ENCODE results near the gene HOMER2.

The HOMER2 gene

DNA sequence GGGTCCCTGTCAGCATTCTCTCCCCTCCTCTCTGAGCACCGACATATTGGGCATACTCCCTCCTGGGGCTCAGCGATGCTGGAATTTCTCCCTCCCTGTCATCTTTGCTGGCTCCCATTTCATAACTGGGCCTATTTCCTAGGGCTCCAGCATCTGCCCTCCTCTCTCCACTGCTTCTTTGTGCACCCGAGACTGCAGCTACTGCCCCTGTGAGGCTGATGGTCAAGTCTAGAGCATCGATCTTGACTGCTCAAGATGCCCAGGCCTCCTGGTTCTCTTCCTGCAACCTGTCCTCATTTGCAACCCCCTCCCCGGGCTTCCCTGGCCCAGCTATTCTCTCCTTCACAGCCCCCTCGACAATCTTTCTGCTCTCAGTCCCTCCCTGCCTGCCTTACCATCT is 89.6 kb downstream of the HOMER2 start:
- DNase-seq (ENCODE audit: low read depth in 2 of 2), result no peak

DNA sequence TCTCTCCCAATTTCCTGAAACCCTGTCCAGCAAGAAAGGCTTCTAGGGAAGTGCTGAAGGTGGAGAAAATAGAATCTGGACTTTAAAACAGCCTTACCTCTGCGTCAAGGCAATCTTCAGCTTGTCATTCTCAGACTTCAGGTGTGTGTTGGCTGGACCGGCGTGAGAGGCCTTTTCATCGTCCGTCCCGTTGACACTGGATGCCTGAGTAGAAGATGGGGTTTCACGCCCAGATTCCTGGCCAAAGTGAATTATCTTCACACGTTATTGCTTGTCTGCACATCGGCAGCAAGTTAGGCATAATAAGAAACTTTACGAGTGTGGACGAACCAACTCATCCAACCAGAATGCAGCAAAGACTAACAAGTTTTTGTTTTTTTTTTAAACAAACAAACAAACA is 93.6 kb downstream of the HOMER2 start:
- no peak for DNase-seq (ENCODE audit: low read depth in 2 of 2)

DNA sequence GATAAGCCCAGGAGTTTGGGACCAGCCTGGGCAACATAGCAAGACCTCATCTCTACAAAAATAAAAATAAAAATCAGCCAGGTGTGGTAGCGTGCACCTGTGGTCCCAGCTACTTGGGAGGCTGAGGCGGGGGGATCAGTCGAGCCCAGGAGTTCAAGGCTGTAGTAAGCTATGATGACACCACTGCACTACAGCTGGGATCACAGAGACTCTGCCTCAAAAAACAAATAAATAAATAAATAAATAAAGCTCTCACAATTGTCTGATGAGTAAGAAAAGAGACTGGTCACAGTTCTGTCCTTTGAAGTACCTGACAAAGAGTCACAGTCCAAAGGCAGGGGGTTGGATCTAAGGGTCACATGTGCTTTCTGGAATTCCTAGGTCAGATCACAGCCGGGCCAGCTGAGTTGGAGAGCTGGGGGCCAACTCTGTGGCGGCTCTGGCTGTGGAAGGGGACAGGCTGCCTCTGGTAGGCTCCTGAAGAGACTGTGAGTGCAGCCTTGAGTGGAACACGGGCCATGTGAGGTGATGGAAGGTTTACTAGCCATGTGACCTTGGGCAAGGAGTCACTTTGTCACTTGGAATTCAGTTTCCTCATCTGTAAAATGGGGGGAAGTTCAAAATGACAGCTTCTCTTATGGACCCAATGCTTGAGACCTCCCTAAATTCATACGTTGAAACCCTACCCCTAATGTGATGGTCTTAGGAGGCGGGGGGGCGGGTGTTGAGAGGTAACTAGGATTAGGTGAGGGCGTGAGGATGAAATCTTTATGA is 95.9 kb downstream of the HOMER2 start:
- DNase-seq (ENCODE audit: low read depth in 2 of 2), result no peak

DNA sequence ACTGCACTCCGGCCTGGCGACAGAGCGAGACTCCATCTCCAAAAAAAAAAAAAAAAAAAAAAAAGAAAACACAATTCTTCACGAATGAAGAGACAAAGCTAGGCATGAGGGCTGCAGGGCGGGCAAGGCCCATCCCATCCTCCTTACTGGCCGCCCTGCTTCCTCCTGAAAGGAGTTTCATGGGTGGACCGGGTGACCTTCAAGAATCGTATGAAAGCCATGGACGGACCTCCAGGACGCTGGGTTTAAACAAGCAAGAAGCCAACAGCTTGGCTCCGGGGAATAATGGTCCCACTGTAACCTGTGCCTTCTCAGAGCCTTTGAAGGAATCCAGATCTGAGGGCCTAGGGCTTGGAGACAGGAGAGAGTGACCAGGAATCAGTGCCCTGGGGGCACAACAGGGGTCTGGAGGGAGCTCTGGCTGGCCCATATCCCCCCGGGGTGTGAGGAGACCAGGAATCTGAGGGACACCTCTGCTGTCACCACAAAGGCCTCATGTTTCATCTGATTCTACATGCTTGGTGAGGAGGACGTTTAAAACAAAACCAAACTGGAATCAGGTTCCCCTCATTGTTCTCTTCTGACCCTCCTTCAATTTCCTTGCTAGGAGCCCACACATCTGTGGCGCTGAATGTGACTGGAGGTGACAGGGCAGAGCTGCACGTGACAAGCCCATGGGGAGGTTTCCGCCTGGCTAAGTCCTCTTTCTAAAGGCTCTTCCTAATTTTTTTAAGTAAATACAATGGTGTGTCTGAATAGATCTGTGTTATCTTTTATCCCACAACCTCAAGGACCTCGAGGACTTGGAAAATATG is 97.0 kb downstream of the HOMER2 start:
- no peak for DNase-seq (ENCODE audit: low read depth in 2 of 2)

DNA sequence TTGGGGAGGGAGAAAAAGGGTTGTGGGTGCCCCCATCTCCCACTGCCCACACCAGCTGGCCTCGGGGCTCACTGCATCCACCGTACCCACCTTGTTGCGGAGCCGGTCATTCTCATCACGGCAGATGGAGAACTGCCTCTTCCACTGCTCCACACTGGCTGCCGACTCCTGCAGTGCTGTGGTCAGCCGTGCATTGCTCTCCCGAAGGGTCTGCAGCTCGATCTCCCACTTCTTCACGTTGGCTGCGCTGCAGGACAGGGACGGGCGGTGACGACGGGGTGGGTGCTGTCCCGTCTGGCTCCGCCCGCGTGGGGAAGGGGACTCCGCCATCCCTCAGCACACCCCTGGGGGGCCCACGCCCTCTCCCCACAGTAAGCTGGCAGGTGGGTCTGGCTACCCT is 98.0 kb downstream of the HOMER2 start:
- no peak for DNase-seq (ENCODE audit: low read depth in 2 of 2)

DNA sequence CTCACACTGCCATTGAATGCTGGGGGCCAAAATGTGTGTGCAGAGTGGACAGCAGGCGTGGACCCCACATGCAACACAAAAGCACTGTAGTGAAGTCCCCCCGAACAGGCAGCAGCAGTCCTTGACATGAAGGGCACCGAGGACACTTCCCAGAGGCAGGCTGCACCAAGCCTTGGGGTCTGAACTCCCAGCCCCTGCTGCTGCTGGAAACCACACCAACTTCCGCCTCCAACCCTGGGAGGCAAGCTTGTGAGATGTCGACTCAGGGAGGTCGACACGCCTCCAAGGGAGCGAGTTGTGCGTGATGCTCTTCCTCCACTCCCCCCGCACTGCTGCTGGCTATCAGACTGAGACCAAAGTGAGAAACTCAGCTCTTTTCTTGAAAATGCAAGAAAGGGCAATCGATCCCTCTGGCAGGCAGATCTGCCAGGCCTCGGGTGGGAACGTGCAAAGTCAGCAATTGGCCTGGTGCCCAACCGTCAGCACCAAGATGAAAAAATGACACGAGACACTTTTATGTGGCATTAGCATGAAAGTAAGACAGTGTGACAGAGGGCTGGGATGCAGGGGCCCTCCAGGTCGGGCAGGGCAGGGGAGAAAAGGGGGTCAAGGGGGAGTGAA is 99.5 kb downstream of the HOMER2 start:
- DNase-seq (ENCODE audit: low read depth in 2 of 2), result no peak

DNA sequence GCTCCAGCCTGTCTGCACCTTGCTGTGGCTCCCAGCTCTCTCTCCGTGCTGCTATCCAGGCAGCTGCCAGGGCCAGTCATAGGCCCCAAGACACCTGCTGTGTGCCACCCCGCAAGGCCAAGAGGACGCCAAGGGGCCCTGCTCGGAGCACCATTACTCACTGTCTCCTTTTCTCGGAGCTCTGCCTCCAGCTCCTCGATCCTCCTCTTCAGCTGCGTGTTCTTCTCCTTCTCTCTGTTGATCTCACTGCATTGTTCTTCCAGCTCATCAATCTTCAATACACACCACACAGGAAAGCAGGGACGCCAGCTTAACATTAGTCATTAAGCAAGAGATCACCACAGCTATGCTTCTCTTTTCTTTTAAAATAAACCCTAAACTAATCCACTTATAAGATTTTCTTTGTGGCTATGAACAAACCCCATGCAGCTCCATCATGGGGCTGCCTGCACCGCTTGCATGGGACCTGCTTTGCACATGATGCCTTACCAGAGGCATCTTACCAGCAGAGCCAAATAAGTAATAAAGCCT is 100.5 kb downstream of the HOMER2 start:
- DNase-seq (ENCODE audit: low read depth in 2 of 2), result no peak

DNA sequence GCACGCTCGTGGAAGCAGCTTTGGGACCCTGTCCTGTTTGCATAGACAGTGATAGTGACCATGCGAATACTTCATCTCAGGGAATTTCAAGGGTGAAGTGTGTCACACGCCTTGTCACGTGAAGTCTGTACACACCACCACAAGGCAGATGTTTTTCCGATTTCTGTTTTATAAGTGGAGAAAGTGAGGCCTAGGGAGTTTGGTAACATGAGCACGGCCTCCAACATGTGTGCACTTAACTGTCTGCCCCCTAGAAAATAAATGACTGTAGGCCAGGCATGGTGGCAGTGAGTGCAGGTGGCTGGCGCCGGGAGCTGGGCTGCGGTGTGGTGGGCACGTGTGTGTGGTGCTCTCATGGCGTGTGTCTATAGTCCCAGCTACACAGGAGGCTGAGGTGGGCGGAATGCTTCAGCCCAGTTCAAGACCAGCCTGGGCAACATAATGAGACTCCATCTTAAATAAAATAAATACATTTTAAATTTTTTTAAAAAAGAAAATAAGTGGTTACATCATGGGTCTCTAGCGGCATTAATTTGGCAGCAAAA is 101.1 kb downstream of the HOMER2 start:
- DNase-seq (ENCODE audit: low read depth in 2 of 2), result no peak

DNA sequence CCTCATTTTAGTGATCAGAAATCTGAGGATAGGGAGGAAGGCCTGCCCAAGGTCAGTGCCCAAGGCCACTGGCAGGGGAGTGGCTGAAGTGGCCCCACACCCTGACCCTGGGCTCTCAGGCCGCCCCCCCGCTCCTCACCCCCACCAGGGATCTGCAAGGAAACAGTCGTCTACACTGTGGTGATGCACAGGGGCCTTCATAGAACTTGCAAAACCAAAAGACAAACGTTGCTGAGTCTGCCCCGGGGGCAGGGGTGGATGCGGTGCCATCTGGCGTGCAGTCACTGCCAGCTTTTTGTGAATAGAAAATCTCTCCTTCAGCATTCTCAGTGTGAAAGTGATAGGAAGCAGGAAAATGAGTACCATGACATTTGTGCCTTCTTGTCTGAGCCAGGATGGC is 101.8 kb downstream of the HOMER2 start:
- no peak for DNase-seq (ENCODE audit: low read depth in 2 of 2)

DNA sequence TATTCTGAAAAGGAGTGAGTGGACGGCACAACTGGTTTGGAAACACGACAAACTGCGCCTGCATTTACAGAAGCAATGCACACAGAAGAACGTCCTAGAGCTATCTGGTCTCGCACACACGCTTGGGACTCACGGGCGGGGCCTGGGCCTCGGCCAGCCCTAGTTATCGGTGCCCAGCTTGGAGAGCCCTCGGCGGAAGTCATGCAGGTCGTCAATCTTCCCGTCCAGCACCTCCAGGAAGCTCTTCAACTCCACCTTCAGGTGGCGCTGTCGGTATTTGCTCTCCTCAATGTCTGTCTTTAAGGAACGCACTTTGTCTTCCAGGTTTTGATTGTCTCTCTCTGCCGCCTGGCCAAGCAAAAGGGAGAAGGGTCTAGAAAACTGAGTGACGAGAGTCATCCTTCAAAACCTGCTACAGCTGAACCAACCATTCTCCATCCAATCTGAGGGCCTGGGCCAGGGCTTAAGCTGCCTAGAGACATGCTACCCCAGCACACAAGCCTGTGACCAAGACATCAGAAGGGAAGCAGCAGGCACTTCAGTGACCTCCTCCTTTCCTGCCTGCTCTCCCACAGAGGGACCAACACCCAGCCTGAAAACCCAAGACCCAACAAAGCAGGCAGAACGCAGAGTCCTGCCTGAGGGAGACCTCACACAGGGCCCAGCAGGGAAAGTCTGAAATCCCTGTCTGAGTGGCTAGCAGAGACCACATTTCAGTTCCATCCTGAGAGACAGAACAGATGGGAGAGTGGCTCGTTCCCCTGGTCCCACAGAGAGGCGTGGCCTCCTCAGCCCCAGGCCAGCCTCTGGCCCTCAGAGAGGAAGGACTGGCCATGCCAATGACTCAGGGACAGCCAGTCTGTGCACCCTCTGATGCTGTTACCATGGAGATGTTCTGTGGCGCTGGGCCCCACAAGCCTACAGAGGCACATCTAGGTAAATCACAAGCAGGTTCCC is 102.7 kb downstream of the HOMER2 start:
- DNase-seq (ENCODE audit: low read depth in 2 of 2), result peak in 1 of 2 donors; percentile 16

DNA sequence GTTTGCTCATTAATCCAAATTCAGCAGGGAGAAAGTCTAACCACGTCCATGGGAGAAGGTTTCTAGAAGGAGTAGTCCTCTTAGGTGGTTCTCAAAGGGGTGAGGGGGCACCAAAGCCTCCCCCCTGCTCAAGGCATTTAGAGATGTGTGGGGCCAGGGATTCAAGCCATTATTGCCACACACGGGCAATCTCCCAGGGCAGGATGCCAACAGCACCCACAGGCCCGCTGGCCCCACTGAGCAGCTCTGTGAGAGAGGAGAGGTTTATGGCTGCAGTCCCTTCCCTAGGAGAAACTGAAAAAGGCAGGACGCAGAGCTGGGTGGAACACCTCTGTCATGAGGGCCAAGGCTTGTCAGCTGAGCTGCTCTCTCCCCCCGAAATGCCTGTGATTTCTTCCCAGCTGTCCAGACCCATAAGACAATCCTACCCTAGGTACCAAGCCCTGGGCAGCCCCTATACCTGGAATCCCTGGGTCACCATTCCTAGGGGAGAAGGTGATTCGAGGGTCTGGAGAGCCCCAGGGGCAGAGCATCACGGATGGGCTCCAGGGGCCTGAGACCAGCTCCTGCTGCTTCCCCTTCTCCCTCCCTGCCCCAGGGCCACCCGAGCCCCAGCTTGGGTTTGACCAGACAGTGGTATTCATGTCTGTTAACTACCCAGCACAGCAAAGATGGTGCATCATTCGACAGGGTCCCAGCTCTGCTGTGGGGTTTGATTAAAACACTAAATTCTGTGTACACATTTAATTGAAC is 104.1 kb downstream of the HOMER2 start:
- DNase-seq (ENCODE audit: low read depth in 2 of 2), result no peak

DNA sequence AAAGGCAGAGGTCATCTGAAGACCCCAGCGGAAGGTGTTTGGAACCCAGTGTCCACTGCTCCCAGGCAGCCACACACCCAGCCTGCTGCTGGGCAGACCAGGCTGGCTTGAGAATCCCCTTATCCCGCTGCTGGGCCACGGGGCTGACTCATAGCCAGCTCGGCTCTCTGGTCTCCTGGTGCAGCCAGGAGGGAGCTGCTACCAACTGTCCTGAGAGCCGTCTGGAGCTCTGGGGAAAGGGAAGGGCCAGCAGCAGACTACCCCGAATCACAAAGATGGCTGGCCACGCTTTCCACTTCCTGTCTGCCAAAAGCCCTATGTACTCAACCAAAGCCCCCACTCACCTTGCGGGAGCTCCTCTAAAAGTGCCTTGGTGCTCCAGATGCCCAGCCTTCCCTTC is 104.8 kb downstream of the HOMER2 start:
- no peak for DNase-seq (ENCODE audit: low read depth in 2 of 2)

DNA sequence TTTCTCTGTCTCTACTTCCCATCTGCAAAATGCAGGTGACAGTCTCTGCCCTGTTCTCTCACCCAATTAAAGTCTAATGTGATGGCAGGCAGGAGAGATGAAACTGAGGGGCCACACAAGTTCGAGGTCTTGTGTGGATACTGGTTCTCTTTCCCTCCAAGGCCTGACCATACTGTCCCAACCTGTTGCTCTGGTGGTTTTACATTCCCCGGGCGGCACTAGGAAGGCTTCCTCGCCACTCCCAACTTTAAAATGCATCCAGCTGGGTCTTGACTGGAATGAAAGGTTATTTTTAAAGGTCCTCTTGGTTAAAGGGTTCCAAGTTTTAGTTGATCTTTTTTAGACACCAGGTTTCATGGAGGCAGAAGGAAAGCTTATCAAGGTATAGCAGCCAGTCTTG is 105.9 kb downstream of the HOMER2 start:
- DNase-seq (ENCODE audit: low read depth in 2 of 2), result no peak

DNA sequence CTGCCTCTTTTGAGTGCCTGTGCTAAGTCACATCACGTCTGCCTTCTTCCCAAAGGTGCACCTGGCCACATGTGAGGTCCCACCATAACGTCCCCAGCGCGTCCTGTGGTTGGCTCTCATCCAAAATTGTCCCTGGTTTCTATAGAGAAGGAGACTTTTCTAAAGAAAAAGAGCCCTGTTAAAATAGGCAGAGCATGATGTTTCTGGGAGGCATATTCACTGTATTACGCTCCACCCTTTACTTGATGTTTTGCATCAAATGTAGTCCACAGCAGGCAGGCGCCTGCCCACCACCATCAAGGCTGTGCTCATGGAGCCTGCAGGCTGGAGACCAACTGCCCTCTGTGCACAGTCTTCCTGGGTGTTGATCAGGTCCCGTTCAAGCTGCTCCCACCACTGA is 106.8 kb downstream of the HOMER2 start:
- DNase-seq (ENCODE audit: low read depth in 2 of 2), result no peak

DNA sequence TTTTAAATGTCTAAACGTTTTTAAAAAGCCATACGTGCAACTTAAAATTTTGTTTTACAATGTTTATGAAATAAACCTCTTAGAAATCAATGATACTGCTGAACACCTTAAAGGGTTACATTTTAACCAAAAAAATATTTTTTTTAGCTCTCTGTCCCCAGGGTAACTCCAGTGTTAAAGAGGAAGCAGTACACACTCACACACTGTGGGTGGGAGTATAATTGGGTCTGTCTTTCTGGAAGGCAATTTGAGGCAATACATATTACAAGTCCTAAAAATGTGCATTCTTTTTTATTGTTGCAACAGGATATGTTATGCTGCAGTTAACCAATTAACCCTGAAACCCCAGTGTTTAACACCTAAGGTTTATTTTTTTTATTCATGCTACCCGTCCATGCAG is 109.0 kb downstream of the HOMER2 start:
- no peak for DNase-seq (ENCODE audit: low read depth in 2 of 2)

DNA sequence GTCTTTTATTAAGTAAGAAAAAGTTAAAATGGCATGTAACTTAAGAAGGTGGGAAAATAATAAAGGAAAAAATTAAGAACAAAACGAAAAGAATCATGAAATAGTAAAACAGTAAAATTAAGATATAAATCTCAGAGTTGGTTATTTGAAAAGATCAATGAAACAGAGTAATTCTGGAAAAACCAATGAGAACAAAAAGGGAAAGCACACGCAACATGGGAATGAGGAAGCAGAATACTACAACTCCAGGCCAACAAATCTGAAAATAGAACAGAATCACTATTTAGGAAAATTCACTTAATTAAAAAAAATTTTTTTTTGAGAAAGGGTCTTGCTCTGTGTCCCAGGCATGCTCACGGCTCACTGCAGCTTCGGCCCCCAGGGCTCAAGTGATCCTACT is 112.4 kb downstream of the HOMER2 start:
- no peak for DNase-seq (ENCODE audit: low read depth in 2 of 2)

DNA sequence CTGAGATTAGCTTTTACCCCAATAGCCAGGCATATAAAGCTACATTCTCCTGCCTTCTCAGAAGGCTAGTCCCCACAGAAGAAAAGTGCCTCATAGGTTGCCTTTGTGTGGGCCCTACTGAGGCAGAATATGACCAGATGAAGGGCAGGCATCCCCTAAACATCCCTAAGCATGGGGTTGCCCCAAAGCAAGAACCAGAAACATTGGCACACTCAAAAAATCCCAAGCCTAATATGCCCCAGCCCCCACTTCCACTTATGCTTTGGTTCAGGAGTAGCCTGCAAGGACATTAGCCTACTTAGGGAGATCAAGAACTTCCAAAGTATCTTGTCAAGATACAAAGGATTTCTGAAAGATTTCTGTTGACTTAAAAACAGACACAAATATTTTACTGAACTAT is 113.4 kb downstream of the HOMER2 start:
- no peak for DNase-seq (ENCODE audit: low read depth in 2 of 2)

DNA sequence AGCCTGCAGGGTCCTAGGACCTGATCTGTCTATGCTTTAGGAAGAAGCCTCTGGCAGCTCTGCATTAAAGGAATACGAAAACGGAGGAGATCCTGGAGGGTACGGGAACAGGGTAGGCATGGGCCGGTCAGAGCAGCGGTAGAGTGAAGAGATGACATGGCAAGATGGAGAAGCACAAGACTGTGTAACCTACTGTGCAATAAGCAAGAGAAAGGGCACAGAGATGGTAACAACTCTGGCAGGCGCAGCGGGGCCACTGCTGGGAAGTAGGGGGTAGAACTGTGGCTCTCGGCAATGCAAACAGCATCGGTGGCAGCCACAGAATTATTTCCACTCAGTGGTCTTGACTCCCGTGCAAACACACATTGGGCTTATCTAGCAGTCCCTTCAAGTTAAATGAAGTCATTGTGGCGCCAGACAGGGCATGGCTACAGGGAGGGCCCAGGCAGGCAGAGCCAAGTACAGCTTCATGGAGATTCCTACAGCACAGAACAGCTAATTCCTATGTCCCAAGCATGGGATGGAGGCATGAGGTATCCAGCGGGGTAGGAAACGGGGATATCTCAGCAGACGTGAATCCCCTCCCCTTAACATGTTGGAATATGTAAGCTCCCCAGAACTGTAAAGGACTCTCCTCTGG is 114.3 kb downstream of the HOMER2 start:
- DNase-seq (ENCODE audit: low read depth in 2 of 2), result no peak

DNA sequence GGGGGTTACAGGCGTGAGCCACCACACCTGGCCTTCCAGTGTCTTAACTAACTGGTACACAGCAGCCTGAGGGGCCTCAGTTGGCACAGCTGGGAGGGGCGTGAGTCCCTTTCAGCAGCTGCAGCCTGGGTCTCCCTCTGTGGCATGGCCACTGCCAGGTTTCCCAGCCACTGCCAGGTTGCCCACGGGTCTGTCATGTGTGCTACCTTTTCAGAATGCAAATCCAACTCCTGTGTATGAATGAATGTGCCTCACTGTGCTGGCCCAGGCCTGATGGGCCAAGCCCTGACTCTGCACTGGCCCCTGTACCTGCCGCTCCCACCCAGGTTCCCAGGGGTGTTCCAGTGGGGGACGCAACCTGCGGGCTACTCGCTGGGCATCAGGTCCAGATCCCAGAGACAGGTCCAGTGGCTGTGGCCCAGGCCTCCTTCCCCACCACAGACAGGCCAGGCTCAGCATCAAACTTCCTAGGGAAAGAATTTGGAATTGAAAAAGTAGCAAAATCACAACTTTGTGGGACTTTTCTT is 117.1 kb downstream of the HOMER2 start:
- no peak for DNase-seq (ENCODE audit: low read depth in 2 of 2)

DNA sequence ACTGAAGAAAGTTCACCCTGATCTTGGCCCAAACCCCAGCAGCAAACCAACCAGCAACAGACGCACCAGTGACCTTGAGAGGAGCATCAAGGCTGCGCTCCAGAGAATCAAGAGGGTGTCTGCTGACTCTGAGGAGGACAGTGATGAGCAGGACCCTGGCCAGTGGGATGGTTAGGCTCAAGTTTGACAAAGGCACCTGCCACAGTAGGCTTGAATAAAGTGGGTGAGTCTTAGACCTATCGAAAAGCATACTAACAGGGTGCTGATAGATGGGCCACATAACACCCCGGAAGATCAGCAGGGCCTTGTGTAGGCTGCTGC is 119.2 kb downstream of the HOMER2 start:
- DNase-seq (ENCODE audit: low read depth in 2 of 2), result no peak
